Measurements from ENCODE around the gene TOMT. TPM values are rescaled to one million over a fixed set of nuclear protein-coding genes. Genes with fewer than 3 reads are reported as not detected.
A peak's percentile ranks its signal among the peaks of the same experiment; 100 is the strongest.

Gene TOMT
- total RNA-seq, 1 donor from 2014 or later: not detected

DNA sequence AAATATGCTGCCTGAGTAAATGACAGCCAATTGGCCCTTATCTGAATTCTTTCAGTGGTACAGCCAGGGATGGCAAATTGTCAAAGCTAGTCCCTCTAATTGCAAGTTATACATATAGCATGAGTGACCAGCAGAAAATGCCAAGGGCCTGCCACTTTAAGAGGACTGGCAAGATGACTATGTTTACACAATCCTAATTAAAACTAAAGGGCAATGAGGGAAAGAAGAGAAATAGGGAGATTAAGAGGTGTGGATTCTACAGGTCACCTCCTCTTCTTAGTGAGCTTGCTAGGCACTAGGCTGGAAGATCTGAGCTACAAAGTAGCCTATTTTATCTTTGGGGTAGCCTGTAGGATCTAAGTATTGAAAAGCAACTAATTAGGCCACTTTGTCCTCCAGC, 38.9 kb upstream of the TOMT start:
- Histone ChIP-seq H3K9me3 (ENCODE audit: low read depth) (no peaks in the 10 kb centered on the region), H3K4me2 (peak overlapping the region; percentile 60), H3K36me3 (no peaks in the 10 kb centered on the region), H3F3A (ENCODE audit: low read depth) (peaks cover 26% of the 10 kb centered on the region), H4K20me1 (ENCODE audit: low read depth) (peaks cover 41% of the 10 kb centered on the region), H3K27me3 (no peaks in the 10 kb centered on the region), H2AFZ (replicated peaks) (no peak overlapping the region), H3K79me2 (ENCODE audit: low read depth) (peaks cover 100% of the 10 kb centered on the region), H3K27ac (peak overlapping the region; percentile 89), H3K9ac (no peak overlapping the region), H3K4me3 (no peak overlapping the region), H3K4me1 (peaks cover 43% of the 10 kb centered on the region)
- Mint-ChIP-seq H3K36me3 (peaks cover 9% of the 10 kb centered on the region), H3K4me3 (no peak overlapping the region), H3K4me1 (peaks cover 41% of the 10 kb centered on the region), H3K9me3 (no peaks in the 10 kb centered on the region), H3K27me3 (ENCODE audit: insufficient read depth, low read depth) (peaks cover 4% of the 10 kb centered on the region), H3K27ac (peak overlapping the region; percentile 19)
- DNase-seq (ENCODE audit: low spot score): no peak
- TF ChIP-seq EZH2 (IDR thresholded peaks at IDR 0.05) (no peak), EZH2phosphoT487 (IDR thresholded peaks at IDR 0.05) (no peak), CTCF (IDR thresholded peaks at IDR 0.05) (no peak)

- Histone ChIP-seq H2AFZ (replicated peaks) (no peak overlapping the region), H3K9me3 (ENCODE audit: low read depth) (no peaks in the 10 kb centered on the region), H3K36me3 (no peaks in the 10 kb centered on the region), H3F3A (ENCODE audit: low read depth) (peaks cover 26% of the 10 kb centered on the region), H3K9ac (no peak overlapping the region), H4K20me1 (ENCODE audit: low read depth) (peaks cover 45% of the 10 kb centered on the region), H3K27ac (peak overlapping the region; percentile 89), H3K4me2 (peak overlapping the region; percentile 60), H3K27me3 (no peaks in the 10 kb centered on the region), H3K4me3 (no peak overlapping the region), H3K79me2 (ENCODE audit: low read depth) (peaks cover 100% of the 10 kb centered on the region), H3K4me1 (peaks cover 47% of the 10 kb centered on the region)
- no peak for TF ChIP-seq EZH2 (IDR thresholded peaks at IDR 0.05)
- TF ChIP-seq EZH2phosphoT487 (IDR thresholded peaks at IDR 0.05): no peak
- TF ChIP-seq CTCF (IDR thresholded peaks at IDR 0.05): no peak
- H3K36me3 Mint-ChIP-seq: peaks cover 7% of the 10 kb centered on the region
- peaks cover 44% of the 10 kb centered on the region for H3K4me1 Mint-ChIP-seq
- H3K27me3 Mint-ChIP-seq (ENCODE audit: insufficient read depth, low read depth): peaks cover 5% of the 10 kb centered on the region
- DNase-seq (ENCODE audit: low spot score): no peak
- no peak overlapping the region for H3K4me3 Mint-ChIP-seq
- no peaks in the 10 kb centered on the region for H3K9me3 Mint-ChIP-seq
- H3K27ac Mint-ChIP-seq: peak overlapping the region; percentile 19
Observed at GRCh38 chr11:72067266-72067665, 38.5 kb upstream of the TOMT start.

DNA sequence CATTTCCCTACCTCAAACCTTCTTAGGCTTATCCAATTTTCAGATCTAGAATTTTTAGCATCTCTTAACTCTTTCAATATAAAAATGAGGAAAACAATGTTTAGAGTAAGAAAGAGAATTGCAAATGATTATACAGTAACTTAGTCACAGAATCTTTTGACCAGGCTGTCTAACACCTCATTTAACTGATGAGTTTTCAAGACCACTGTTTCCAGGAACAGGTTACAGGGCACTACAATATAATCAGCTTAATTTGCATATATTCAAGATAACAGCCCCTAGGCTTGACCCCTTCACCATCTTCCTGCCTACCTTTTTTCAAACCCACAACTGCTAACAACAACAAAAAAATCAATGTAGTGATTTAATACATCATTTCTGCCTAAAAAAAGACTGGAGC, 38.0 kb upstream of the TOMT start:
- Mint-ChIP-seq H3K9me3 (no peaks in the 10 kb centered on the region), H3K4me3 (no peak overlapping the region), H3K4me1 (peaks cover 48% of the 10 kb centered on the region), H3K27ac (no peak overlapping the region), H3K27me3 (ENCODE audit: insufficient read depth, low read depth) (peaks cover 8% of the 10 kb centered on the region), H3K36me3 (peaks cover 7% of the 10 kb centered on the region)
- peaks cover 100% of the 10 kb centered on the region for H3K79me2 ChIP-seq (ENCODE audit: low read depth)
- no peaks in the 10 kb centered on the region for H3K27me3 ChIP-seq
- no peaks in the 10 kb centered on the region for H3K36me3 ChIP-seq
- peak overlapping the region; percentile 89 for H3K27ac ChIP-seq
- H2AFZ ChIP-seq (replicated peaks): no peak overlapping the region
- TF ChIP-seq EZH2 (IDR thresholded peaks at IDR 0.05): no peak
- no peak for TF ChIP-seq EZH2phosphoT487 (IDR thresholded peaks at IDR 0.05)
- TF ChIP-seq CTCF (IDR thresholded peaks at IDR 0.05): no peak
- peaks cover 51% of the 10 kb centered on the region for H3K4me1 ChIP-seq
- no peak overlapping the region for H3K9ac ChIP-seq
- no peaks in the 10 kb centered on the region for H3K9me3 ChIP-seq (ENCODE audit: low read depth)
- H4K20me1 ChIP-seq (ENCODE audit: low read depth): peaks cover 49% of the 10 kb centered on the region
- H3F3A ChIP-seq (ENCODE audit: low read depth): peaks cover 26% of the 10 kb centered on the region
- no peak for DNase-seq (ENCODE audit: low spot score)
- no peak overlapping the region for H3K4me3 ChIP-seq
- H3K4me2 ChIP-seq: peak overlapping the region; percentile 60

Data from neural progenitor cell (in vitro differentiated cells).